DOHH2 (cell line): ENCODE results near the gene SENP1.
"Not testable (repeated sequence)": the region's sequence is repeated elsewhere in the genome, so short reads cannot be mapped to it uniquely, and the experiment has no call there.

Experiments used
- H3F3A ChIP-seq: fragments of 200-600 bp; sonication (generic), shearing (Covaris generic); 2 replicates; pipeline ENCODE4 v1.6.0; 2016; ENCODE audit warnings: antibody characterized with exemption, mild to moderate bottlenecking; ENCODE audit not compliant: control insufficient read depth, insufficient read depth
- H3K27ac ChIP-seq: fragments of 200-600 bp; sonication (generic); 2 replicates; pipeline ENCODE4 v1.5.1; 2014; ENCODE audit warnings: low read depth, mild to moderate bottlenecking, low read length, moderate library complexity
- H3K27me3 ChIP-seq: fragments of 200-600 bp; sonication (generic); 2 replicates; pipeline ENCODE4 v1.6.1; 2014; ENCODE audit warnings: mild to moderate bottlenecking, low read length, mixed read lengths; ENCODE audit not compliant: control insufficient read depth
- H3K36me3 ChIP-seq: fragments of 200-600 bp; sonication (generic); 2 replicates; pipeline ENCODE4 v1.6.1; 2014; ENCODE audit warnings: mild to moderate bottlenecking, low read length, moderate library complexity, mixed read lengths; ENCODE audit not compliant: control insufficient read depth
- H3K4me1 ChIP-seq: fragments of 200-600 bp; sonication (generic); 2 replicates; pipeline ENCODE4 v1.6.1; 2014; ENCODE audit warnings: mild to moderate bottlenecking, low read length, mixed read lengths; ENCODE audit not compliant: control insufficient read depth
- H3K4me2 ChIP-seq: fragments of 200-600 bp; sonication (generic); 2 replicates; pipeline ENCODE4 v1.6.0; 2014; ENCODE audit warnings: mild to moderate bottlenecking, low read length, moderate library complexity
- H3K4me3 ChIP-seq: fragments of 200-600 bp; sonication (generic); 2 replicates; pipeline ENCODE4 v1.5.1; 2014; ENCODE audit warnings: mild to moderate bottlenecking, low read length, mixed read lengths
- H3K79me2 ChIP-seq: fragments of 200-600 bp; sonication (generic); 2 replicates; pipeline ENCODE4 v1.6.1; 2014; ENCODE audit warnings: mild to moderate bottlenecking, low read length, mixed read lengths; ENCODE audit not compliant: control insufficient read depth
- H3K9me2 ChIP-seq: fragments of 200-600 bp; sonication (generic); replicated peaks from 2 replicates; pipeline ENCODE4 v1.6.1; 2014; ENCODE audit warnings: mild to moderate bottlenecking, low read length, mixed read lengths; ENCODE audit not compliant: control insufficient read depth
- H3K9me3 ChIP-seq: fragments of 200-600 bp; sonication (generic); 2 replicates; pipeline ENCODE4 v1.6.1; 2014; ENCODE audit warnings: antibody characterized with exemption, low read length, mixed read lengths; ENCODE audit not compliant: control insufficient read depth, insufficient read depth
- H4K20me1 ChIP-seq: fragments of 200-600 bp; sonication (generic); 2 replicates; pipeline ENCODE4 v1.6.0; 2014; ENCODE audit warnings: low read depth, mild to moderate bottlenecking, antibody characterized with exemption, low read length, moderate library complexity; ENCODE audit not compliant: control insufficient read depth, insufficient read depth
- EZH2phosphoT487 ChIP-seq: fragments of 200-600 bp; sonication (generic); IDR thresholded peaks from 2 replicates; pipeline ENCODE4 v1.6.1; 2017; ENCODE audit warnings: borderline replicate concordance, mild to moderate bottlenecking, antibody characterized with exemption, low read length, moderate library complexity, mixed read lengths
- TF ChIP-seq, protein P1 (sequence below): fragments of 200-600 bp; sonication (generic); IDR thresholded peaks from one replicate; pipeline ENCODE4 v1.5.1; 2014; ENCODE audit warnings: antibody characterized with exemption, mild to moderate bottlenecking, low read depth, low read length; ENCODE audit not compliant: poor library complexity, severe bottlenecking

Gene SENP1

DNA sequence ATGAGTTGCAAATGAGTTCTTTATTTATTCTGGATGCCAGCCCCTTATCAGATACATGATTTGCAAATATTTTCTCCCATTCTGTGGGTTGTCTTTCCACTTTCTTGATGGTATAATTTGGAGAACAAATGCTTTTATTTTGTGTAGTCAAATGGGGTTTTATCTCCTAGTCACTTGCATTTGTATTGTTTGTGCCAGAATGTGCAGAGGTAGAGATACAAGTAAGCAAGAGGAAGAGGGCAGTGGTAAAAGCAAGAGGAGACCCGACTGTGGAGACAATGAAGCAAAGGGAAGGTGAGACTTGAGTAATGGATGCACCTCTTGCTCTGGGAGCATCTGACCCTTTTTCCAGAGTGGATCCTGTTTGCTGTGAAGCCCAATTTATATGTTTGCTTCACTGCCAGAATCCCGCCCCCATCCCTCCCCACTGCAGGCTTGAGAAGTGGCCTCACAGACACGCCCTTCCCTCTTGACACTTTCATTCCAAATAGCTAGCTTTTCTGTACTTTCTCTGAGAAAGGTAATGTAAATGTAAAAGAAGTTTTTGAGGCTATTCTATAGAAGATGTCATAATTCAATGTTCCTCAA is 12.5 kb upstream of the SENP1 start:
- Histone ChIP-seq H3K79me2 (peaks cover 35% of the 10 kb centered on the region), H4K20me1 (no peaks in the 10 kb centered on the region), H3K4me2 (peak overlapping the region; percentile 86), H3K36me3 (peaks cover 32% of the 10 kb centered on the region), H3F3A (peaks cover 3% of the 10 kb centered on the region), H3K9me3 (no peaks in the 10 kb centered on the region), H3K4me1 (peaks cover 32% of the 10 kb centered on the region), H3K4me3 (peak overlapping the region; percentile 94), H3K9me2 (no peaks in the 10 kb centered on the region), H3K27ac (peak overlapping the region; percentile 64; the same call in 1 of the 2 replicates), H3K27me3 (no peaks in the 10 kb centered on the region)
- TF ChIP-seq EZH2phosphoT487: no peak
- TF ChIP-seq, protein P1, sequence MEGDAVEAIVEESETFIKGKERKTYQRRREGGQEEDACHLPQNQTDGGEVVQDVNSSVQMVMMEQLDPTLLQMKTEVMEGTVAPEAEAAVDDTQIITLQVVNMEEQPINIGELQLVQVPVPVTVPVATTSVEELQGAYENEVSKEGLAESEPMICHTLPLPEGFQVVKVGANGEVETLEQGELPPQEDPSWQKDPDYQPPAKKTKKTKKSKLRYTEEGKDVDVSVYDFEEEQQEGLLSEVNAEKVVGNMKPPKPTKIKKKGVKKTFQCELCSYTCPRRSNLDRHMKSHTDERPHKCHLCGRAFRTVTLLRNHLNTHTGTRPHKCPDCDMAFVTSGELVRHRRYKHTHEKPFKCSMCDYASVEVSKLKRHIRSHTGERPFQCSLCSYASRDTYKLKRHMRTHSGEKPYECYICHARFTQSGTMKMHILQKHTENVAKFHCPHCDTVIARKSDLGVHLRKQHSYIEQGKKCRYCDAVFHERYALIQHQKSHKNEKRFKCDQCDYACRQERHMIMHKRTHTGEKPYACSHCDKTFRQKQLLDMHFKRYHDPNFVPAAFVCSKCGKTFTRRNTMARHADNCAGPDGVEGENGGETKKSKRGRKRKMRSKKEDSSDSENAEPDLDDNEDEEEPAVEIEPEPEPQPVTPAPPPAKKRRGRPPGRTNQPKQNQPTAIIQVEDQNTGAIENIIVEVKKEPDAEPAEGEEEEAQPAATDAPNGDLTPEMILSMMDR: no peak

DNA sequence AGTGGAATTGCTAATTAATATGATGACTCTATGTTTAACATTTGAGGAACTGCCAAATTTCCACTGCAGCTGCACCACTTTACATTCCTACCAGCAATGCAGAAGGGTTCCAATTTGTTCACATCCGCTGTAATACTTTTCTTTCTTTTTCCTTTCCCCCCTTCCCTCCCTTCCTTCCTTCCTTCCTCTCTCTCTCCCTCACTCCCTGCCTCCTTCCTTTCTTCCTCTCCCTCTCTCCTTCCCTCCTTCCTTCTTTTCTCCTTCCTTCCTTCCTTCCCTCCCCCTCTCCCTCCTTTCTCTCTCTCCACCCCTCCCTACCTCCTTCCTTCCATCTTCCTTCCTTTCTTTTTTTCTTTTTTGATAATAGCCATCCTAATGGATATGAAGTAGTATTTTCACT is 10.1 kb upstream of the SENP1 start:
- Histone ChIP-seq H3K4me2 (no peak overlapping the region), H3K36me3 (peaks cover 7% of the 10 kb centered on the region), H4K20me1 (no peaks in the 10 kb centered on the region), H3K79me2 (peaks cover 19% of the 10 kb centered on the region), H3K4me1 (peaks cover 23% of the 10 kb centered on the region), H3K4me3 (no peak overlapping the region), H3K27me3 (no peaks in the 10 kb centered on the region), H3K27ac (no peak overlapping the region), H3F3A (peaks cover 3% of the 10 kb centered on the region), H3K9me2 (no peaks in the 10 kb centered on the region), H3K9me3 (no peaks in the 10 kb centered on the region)
- TF ChIP-seq, protein P1: no peak
- TF ChIP-seq EZH2phosphoT487: no peak

GRCh38 chr12:48111312-48111693 is 5.4 kb upstream of the SENP1 start:
- not testable (repeated sequence) for H4K20me1 ChIP-seq, H3K4me3 ChIP-seq, H3K4me2 ChIP-seq, H3K9me2 ChIP-seq, H3K36me3 ChIP-seq, H3K9me3 ChIP-seq, H3K27me3 ChIP-seq, H3K27ac ChIP-seq
- Histone ChIP-seq H3F3A (peaks cover 15% of the 10 kb centered on the region), H3K4me1 (peaks cover 24% of the 10 kb centered on the region), H3K79me2 (peaks cover 12% of the 10 kb centered on the region)

DNA sequence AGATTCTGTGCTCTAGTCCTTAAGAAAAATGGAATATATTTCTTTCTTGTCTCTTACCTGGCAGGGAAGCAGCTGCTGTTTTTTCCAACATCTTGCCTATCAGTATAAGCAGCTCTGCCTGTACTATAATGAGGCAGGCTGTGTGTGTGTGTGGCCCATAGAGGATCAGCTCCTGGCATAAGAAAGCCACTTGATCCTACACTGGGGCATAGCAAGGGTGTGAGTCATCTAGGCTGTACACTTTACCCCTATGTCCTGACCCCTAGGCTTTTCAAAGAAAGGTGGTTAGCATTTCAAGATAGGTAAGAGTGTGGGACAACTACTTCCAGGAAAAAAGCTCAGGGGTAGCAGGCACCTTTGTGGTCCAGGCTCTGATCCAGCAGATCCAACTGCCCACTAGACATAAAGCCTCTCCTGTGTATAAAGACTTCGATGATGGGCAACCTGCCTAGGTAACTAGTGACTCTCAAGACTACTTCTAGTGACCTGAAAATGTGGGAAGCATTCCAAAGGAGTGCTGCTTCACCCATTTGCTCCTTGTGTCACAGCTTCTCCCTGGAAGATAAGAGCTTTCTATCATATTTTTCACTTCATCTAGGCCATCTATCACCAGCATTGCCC is 4.9 kb upstream of the SENP1 start:
- Histone ChIP-seq H3K9me3 (no peaks in the 10 kb centered on the region), H3K36me3 (peaks cover 4% of the 10 kb centered on the region), H3K4me3 (no peak overlapping the region), H3K27ac (no peak overlapping the region), H3F3A (peaks cover 16% of the 10 kb centered on the region), H3K27me3 (no peaks in the 10 kb centered on the region), H3K4me1 (peaks cover 24% of the 10 kb centered on the region), H4K20me1 (no peaks in the 10 kb centered on the region), H3K9me2 (no peaks in the 10 kb centered on the region), H3K79me2 (peaks cover 14% of the 10 kb centered on the region), H3K4me2 (no peak overlapping the region)
- TF ChIP-seq, protein P1: no peak
